Limb (tissue), 2 donors: ENCODE measurements around the gene B4GALT1.
"Not testable (repeated sequence)": the region's sequence is repeated elsewhere in the genome, so short reads cannot be mapped to it uniquely, and the experiment has no call there.

Experiments
- DNase-seq, 2 donors: peaks; one replicate each; pipeline ENCODE4 v3.0.0-alpha.2; 2016; ENCODE audit errors: extremely low spot score in 2 of 2

B4GALT1 gene

DNA sequence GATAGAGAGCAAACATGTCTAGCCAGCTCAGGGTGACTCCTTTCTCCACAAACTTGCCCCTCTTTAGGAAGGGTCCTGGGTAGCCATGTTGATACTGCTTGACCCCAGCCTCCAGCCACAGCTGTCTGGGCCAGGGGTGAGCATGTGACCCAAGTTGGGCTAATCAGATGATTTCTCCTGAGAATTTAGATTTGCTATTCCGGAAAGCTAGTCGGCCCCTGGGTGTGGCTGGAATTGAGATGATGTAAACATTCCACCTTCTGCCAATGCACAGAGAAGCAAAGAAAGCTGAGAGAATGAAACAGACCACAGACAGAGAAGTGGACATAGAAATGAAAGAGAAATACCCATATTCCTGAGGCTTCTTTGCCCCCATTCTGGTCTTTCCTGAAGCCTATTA is 17.8 kb upstream of the B4GALT1 start:
- no peak for DNase-seq

DNA sequence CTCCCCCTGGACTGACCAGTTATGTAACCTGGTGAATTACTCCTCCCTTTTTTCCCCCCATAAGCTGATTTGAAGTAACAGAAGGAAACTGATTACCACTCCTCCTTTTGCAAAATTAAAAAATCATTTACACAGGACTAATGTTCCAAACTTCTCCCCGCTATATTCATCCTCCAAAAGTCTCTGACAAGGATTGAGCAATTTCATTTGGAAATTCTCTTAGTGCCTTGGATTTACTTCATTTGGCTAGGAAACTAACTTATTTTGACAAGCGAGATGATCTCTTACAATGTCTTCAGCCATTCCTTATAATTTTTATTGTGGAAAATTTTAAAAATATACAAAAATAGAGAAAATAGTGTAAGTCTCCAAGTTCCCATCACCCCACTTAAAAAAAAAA is 15.4 kb upstream of the B4GALT1 start:
- DNase-seq, result no peak

DNA sequence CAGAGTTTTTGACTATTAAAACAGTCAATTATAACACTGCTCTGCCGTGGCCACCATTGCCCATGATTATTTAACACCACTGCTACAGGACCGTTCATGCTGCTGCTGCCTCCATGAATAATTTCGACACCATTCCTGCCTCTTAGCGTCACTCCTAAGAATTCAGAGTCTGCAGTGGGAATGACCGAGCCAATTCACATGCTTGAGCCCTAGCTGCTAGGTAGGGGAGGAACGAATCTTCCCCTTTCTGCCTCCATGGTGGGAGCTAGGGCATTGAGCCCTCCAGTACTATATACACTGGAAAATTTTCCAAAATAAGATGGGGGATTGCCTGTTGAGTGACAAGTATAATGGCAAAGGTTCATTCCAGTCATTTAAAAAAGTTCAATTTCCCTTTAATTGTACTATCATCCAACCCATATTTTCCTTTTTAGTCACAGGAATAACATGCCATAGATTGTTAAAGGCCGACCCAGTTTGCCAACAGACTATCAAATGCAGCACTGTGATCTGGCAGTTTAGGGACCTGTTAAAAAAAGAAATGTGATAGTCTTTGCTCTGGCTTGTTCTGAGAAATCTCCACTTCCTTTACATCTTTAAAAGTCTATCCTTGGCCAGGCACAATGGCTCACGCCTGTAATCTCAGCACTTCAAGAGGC is 13.5 kb upstream of the B4GALT1 start:
- no peak for DNase-seq

DNA sequence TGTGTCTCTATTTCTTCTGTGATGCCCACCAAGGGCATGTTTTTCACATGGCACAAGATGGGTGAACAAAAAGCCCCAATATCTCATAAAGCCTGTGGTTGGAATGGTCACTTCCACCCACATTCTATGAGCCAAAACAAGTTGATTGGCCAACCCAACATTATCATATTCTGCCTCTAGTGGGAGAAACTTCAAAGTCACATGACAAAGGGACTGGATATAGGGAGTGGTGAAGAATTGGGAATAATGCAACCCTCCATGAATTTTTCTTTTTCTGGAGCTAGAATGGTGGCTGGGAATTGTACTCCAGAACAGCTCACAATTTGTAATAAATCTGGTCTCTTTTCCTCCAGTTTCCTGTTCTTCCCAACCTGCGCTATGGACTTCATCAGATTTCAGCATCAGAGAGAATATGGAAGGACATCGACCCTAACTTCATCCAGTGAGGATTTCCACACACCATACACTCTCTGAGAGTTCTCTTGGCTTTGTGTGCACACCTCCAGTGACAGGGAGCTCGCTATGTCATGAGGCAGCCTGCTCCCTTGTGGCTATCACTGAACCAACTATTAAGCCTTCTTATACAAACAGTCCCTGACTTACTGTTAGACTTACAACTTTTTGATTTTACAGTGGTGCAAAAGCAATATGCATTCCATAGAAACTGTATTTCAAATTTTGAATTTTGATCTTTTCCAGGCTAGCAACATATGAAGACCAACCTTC is 12.0 kb upstream of the B4GALT1 start:
- no peak for DNase-seq

DNA sequence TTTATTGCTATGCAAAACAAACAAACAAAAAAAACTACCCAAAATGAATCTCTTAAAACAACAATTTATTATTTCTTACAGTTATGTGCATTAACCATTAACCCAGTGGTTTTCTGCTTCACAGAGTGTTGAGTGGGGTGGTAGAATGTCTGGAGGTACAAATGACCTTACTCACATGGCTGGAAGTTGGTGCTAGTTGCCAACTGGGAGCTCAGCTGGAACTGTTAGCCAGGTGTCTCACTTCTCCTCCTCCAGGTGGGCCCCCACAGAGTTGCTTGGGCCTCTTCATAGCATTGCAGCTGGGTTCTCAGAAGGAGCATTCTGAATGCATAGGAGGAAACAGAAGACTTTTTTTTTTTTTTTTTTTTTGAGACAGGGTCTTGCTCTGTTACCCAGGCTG is 10.5 kb upstream of the B4GALT1 start:
- DNase-seq, result no peak

DNA sequence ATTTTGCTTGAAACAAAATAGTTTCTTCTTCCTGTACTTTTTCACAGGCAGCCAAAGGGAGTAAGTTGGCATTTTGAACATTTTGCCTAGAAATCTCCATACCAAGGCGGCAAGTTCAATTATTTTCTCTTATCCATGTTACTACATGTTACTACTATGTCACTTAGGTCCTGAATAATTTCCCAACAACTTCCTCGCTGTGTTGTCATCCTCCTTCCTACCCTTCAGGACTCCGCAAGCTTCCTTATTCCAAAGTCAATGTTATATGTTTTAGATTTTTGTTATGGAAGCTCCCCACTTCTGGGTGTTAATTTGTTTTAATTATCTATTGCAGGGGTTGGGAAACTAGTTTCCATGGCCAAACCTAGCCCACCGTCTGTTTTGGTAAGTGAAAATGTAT is 9.9 kb upstream of the B4GALT1 start:
- DNase-seq, result no peak

DNA sequence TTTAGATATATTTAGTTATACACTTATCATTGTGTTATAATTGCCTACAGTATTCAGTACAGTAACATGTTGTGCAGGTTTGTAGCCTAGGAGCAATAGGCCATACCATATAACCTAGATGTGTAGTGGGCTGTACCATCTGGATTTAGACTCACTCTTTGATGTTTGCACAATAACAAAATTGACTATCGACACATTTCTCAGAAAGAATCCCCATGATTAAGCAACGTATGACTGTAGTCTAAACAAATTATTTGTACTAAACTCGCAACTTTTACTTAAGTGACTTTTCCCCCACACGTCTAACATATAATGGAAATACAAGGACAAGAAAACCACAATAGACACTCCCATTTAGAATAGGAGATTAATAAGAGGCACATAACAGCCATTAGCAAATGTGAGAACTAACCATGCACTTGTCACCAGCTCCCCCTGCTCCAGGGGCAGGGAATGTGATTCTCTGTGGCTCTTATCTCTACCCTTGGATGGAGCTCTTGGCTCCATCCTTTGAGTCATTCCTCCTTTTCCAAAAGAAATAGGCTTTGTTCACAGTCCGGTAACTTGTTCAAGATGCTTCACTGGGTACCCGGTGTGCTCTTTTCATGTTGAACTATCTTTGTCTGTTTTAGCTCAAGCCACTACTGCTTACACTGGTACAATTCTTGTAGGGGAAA is 8.7 kb upstream of the B4GALT1 start:
- DNase-seq, result no peak

DNA sequence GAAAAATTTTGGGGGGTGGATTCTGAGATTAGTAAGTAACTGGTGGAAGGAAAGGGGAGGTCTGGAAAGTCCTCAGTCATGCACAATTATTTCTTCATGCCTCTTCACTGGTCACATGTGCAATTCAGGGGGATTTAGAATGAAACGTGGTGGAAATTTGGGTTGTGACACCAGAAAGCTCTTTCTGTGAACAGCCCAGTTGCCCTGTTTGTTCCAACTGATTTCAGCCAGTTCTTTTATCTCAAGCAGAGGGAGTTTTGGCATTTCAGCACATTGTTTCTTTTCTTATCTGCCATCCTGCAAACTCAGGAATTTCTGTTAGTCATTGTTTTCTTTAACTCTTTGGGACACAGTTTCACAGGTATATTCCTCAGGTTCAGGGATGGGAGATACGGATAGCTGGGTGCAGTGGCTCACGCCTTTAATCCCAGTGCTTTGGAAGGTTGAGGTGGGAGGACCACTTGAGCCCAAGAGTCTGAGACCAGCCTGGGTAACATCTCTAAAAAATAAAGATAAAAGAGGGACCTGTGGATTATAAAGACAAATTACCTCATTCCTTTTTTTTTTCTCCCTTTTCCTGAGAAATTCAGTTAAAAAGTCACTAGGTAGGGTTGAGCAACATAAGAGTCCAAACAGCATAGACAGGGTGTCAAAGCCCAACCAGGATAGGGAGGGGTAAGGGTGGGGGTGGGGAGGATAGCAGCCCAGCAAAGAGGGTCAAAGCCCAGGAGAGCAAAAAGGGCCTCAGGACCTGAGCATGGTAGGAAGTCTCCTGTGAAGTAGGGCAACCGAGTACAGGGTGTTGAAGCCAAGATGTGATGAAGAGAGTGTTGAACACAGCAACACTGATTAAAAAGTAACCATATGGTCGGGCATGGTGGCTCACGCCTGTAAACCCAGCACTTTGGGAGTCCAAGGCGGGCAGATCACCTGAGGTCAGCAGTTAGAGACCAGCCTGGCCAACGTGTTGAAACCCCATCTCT is 5.4 kb upstream of the B4GALT1 start:
- no peak for DNase-seq

DNA sequence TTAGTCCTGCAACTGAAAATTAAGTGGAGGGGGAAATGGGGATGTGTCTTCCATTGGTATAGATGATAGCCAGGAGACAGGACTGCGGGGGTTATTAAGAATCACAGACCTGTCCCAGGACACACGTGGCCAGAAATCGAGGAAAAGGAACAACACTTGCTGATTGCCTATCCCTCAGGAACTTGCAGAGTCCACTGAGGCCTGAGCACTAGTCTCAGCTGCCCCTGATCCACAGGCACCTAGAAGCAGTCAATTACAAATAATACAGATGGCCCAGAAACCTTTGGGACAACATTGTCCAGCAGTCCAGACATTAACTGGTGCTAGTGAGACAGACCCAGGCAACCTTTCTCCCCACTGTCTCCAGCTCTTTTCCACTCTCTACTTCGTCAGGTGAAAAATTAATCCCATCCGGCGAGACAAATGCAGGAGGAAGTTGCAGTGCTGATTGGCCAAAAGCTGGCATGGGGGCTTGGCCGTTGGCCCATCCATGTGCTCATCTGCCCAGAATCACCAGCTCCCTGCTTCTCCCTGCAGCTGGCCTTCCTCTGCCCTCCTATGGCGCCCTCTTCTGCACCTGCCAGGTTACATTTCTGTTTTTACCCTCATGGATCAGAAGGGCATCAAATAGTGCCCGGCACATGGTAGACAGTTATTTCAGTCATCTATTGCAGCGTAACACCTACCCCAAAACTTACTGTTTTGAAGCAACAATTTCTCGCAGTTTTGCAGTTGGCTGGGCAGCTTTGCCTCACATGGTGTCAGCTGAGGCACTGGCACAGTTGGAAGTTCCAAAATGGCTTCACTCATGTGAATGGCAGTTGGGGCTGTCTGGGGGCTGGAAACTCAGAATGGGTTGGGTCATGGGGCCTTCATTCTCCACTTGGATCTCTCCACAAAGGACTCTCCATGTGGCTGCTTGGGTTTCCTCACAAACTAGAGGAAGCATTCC is 3.6 kb upstream of the B4GALT1 start:
- DNase-seq, result no peak

DNA sequence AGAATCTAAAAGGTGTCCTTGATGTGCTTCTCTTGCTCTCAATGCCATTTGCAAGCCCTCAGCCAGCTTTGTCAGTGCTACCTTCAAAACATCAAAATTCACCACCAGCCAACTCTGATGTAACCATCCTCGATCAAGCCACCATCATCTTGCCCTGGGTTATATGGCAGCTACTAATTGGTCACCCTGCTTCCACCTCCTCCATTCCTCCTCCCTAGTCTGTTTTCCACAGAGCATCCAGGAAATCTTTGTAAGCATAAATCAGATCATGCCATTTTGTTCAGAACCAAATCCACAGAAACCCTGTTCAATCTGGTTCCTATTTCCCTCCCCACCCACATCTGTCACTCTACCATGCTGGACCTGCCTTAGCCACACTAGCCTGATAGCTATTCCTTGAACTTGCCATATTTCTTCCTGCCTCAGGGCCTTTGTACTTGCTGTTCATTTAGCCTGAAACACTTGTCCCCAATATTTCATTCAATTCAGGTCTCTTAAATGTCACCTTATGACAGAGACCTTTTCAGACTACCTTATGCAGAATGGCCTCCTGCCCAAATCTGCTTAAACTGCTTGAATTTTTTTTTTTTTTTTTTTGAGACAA is 1.9 kb upstream of the B4GALT1 start:
- DNase-seq, result no peak

DNA sequence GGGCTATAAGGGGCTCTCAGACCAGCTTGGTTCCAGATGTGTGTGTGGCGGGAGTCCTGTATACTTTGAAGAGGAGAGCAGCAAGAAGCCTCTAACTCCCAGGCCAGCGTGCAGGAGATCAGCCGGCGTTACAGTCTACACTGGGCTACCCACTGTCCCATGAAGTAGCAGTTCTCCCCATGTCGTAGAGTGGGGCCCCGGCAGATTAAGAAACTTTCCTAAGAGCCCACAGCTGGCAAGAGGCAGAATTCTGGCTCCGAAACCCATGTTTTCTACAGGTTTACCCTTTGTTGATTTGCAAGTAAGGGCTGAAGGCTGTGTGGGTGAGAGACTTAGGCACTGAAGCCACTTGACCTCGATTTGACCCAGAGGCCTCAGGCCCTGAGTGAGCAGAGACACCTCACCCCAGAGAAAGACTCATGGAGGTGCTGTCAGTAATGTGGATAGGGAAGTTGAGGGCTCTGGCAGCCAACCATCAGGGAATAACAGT is 881 bp upstream of the B4GALT1 start:
- no peak for DNase-seq

DNA sequence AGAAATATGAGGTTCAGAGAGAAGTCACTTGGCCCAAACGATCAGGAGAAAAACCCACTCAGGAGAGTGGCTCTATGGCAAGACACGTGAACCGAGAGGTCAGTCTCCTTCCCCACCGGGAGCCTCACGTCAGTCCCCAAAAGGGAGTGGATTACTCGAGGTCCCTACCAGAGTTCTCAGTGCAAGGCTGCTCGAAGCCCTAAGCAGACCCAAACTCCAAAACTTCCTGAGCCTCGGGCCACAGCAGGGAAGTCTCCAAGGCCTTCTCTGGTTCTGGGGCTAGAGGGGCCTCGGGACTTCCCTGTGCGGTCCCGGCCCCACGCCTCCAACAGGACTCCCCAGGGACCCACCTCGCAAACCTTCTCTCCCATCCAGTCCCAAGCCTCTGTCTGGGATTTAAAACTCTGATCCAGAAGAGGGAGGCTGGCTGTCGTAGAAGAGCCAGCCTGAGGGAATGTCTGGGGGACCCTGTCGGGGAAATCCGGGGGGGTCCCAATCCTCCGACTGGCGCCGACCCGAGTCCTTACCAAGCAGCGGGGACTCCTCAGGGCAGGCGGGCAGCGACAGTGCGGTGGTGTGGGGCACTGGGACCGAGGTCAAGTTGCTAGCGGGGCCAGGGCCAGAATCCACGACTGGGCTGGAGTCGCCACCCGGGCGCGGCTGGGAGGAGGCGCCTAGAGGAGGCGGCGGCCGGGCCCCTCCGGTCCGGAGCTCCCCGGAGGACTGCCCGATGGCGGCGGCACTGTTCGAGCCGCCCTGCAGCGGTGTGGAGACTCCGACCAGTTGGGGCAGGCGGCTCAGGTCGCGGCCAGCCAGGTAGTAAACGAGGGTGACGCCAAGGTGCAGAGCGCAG is 679 bp downstream of the B4GALT1 start:
- peak in 1 of 2 donors; percentile 69 for DNase-seq

DNA sequence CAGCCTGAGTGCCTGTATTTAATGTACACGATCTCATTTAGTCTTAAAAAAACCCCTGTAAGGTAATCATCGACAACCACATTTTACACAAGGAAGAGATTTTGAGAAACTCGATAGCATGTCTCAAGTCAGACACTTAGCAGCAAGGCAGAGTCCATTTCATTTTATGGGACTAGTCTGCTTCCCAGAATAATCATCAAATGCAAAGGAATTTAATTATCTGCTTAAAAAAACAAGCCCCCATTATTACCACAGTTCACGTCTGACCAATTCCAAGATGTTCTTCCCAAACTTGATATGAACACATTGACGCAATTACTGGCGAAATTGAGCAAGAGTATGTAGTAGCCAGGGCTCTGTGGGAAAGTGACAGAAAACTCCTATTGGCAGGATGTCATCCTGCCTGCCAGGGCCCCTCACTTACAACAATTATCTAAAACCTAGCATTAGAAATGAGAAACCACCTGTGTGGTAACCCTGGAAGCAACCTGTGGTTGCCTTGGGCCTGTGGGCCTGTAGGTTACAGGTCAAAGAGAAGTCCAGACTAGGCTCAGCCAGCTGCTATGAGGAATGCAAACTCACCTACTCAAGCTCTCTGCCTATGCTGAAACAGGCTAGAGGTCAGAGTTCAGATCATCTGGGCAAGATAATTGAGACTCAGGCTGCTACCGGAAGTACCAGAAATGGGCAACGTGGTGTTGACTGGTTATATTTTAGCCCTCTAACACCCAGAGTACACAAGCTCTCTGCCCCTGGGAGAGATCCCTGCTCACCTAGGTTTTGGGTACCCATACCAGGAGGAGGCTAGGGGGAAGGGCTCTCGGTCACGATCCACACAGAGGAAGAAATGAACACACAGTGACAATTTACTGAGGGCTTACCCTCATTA is 1.6 kb downstream of the B4GALT1 start:
- no peak for DNase-seq

DNA sequence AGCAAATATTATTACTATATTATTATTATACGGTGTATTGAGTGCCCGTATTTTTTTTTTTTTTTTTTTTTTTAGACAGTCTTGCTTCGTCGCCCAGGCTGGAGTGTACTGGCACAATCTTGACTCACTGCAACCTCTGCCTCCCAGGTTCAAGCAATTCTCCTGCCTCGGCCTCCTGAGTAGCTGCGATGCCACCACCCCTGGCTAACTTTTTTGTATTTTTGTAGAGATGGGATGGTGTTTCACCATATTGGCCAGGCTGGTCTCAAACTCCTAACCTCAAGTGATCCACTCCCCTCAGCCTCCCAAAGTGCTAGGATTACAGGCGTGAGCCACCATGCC is 2.2 kb downstream of the B4GALT1 start:
- not testable (repeated sequence) for DNase-seq

DNA sequence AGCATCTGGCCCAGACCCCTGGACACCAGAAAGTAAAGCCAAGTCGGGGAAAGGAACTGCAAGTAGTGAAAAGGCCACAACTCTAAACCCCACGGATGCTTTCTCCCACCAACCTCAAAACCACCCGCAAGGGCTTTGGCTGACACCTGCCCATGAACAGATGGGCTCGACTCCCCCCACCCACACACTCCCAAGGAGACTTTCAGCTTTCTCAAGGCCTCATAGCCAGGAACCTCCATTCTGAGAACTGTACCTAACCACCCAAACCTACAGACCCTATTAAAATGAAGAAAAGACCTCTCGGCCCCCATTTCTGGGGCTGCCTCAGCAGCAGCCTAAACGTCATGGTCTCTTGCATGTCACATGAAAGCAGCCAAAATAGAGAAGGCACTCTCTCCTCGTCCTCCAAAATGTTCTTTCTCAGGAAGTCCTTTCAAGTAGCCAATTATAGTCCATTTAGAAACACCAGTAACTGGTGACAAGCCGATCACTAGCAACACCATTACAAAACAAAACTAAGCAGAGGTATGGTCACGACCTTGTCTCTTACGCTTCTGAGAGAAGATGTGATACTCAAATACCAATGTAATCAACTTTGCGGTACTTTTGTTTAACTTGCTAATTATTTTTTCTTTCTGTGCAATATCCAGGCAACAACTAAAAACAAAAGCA is 2.9 kb downstream of the B4GALT1 start:
- no peak for DNase-seq

DNA sequence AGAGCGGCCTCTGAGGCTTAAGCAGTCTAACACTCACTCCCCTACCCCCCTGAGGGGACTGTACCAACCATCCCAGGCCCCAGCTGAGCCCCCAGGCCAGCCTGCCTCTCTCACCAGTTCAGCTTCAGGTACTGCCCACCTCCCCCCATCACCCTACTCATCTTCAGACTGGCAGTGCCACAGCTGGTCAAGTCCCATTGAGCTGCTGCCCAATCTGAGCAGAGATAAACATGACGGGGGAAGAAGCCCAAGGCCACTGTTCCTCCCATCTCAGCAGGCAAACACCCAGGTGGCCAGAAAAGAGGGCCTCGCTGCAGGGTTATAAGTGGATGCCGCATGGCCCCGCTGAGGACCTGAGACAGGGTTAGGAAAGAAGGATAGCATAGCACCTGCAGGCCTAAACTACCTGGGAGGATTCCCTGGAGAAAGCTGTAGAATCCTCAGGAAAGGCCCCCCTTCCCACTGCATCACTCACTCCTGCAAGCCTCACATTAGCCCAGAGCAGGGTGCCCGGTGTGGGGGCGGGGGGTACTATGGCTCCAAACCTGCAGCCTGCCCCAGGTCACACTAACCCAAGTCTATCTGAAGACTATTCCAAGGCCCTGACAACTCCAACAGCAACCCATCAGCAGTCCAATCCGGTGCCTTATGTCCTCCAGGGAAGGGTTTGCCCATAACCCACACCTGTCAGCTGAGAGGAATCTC is 3.6 kb downstream of the B4GALT1 start:
- no peak for DNase-seq
